Measurements from ENCODE around the gene ARMS2.

The ARMS2 gene

DNA sequence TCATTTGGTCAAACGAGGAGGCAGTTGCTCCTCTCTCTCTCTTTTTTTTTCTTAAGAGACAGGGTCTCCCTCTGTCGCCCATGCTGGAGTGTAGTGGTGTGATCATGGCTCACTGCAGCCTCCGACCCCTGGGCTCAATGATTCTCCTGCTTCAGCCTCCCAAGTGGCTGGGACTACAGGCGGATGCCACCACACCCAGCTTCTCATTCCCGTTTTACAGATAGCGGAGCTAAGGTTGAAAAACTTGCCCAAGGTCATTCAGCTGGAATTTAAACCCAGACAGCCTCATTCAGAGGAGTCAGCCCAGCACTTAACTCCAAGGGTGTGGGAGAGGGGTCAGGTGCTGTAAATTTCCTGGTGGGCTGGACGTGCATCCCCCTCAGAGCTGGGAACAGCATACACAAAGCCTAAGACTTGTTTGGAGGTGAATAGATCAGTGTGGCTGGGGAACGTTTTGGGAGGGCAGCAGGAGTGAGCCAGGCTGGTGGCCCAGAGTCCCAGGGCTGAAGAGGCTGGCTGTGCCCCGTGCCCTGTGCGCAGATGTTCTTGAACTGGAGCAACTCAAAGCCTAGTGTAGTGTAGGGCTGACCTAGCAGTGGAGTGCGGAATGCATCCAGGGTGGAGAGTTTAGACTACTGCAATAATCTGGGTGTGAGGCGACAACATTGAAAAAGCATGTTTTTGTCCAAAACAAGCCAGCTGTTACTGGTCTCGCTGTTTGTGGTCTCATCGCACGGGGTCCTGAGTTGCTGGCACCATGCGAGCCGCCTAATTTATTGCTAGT is 9.2 kb downstream of the ARMS2 start:
- H3K9ac ChIP-seq (ENCODE audit: low read depth, low read length) = no peak overlapping the region
- no peak for TF ChIP-seq EZH2 (IDR thresholded peaks at IDR 0.05; ENCODE audit: borderline replicate concordance, low read depth, low read length, severe bottlenecking)
- TF ChIP-seq, protein P1, sequence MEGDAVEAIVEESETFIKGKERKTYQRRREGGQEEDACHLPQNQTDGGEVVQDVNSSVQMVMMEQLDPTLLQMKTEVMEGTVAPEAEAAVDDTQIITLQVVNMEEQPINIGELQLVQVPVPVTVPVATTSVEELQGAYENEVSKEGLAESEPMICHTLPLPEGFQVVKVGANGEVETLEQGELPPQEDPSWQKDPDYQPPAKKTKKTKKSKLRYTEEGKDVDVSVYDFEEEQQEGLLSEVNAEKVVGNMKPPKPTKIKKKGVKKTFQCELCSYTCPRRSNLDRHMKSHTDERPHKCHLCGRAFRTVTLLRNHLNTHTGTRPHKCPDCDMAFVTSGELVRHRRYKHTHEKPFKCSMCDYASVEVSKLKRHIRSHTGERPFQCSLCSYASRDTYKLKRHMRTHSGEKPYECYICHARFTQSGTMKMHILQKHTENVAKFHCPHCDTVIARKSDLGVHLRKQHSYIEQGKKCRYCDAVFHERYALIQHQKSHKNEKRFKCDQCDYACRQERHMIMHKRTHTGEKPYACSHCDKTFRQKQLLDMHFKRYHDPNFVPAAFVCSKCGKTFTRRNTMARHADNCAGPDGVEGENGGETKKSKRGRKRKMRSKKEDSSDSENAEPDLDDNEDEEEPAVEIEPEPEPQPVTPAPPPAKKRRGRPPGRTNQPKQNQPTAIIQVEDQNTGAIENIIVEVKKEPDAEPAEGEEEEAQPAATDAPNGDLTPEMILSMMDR (IDR thresholded peaks at IDR 0.05; ENCODE audit: borderline replicate concordance, extremely low read depth, low read length, poor library complexity, severe bottlenecking) = no peak

DNA sequence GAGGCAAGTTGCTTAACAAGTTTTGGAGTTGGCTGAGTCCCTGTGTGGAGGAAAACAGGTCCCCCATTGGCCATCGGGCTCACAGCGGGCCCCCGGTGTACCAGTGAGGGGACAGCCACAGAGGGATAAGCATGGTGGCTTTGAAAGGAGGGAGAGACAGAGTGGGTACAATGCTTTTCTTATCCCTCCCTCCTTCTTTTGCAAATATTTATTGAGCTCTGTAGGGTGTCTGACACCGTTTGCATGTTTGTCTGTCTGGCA is 9.7 kb downstream of the ARMS2 start:
- Histone ChIP-seq H3K4me2 (ENCODE audit: insufficient read depth, low read length) (no peak overlapping the region), H3K79me2 (ENCODE audit: insufficient read depth, low read length) (no peaks in the 10 kb centered on the region), H4K20me1 (ENCODE audit: insufficient read depth, low read length) (no peaks in the 10 kb centered on the region), H3K9me3 (ENCODE audit: insufficient read depth, low read length, severe bottlenecking) (no peaks in the 10 kb centered on the region), H3K36me3 (ENCODE audit: insufficient read depth, low read length) (no peaks in the 10 kb centered on the region), H3K27ac (ENCODE audit: low read length) (no peak overlapping the region), H3K4me1 (ENCODE audit: insufficient read depth, low read length) (no peaks in the 10 kb centered on the region), H3K9ac (ENCODE audit: low read depth, low read length) (no peak overlapping the region), H2AFZ (ENCODE audit: low read depth, low read length) (no peak overlapping the region), H3K27me3 (ENCODE audit: insufficient read depth, low read length, poor library complexity) (peaks cover 3% of the 10 kb centered on the region), H3K4me3 (ENCODE audit: low read depth in 1 of 2, low read length in 2 of 2) (no peak overlapping the region)
- no peak for ATAC-seq (ENCODE audit: insufficient read depth, low read depth)
- TF ChIP-seq, protein P1 (IDR thresholded peaks at IDR 0.05; ENCODE audit: borderline replicate concordance, extremely low read depth, low read length, poor library complexity, severe bottlenecking) = no peak
- TF ChIP-seq EZH2 (IDR thresholded peaks at IDR 0.05; ENCODE audit: borderline replicate concordance, low read depth, low read length, severe bottlenecking) = no peak
- DNase-seq = no peak

More for the DNA sequence above, 9.2 kb downstream of the ARMS2 start:
- no peak for DNase-seq
- H3K27ac ChIP-seq (ENCODE audit: low read length) = no peak overlapping the region
- no peaks in the 10 kb centered on the region for H3K79me2 ChIP-seq (ENCODE audit: insufficient read depth, low read length)
- ATAC-seq (ENCODE audit: insufficient read depth, low read depth) = no peak
- H3K36me3 ChIP-seq (ENCODE audit: insufficient read depth, low read length) = no peaks in the 10 kb centered on the region
- no peak overlapping the region for H2AFZ ChIP-seq (ENCODE audit: low read depth, low read length)
- no peaks in the 10 kb centered on the region for H3K4me1 ChIP-seq (ENCODE audit: insufficient read depth, low read length)
- H3K4me2 ChIP-seq (ENCODE audit: insufficient read depth, low read length) = no peak overlapping the region
- no peaks in the 10 kb centered on the region for H4K20me1 ChIP-seq (ENCODE audit: insufficient read depth, low read length)
- peaks cover 3% of the 10 kb centered on the region for H3K27me3 ChIP-seq (ENCODE audit: insufficient read depth, low read length, poor library complexity)
- H3K9me3 ChIP-seq (ENCODE audit: insufficient read depth, low read length, severe bottlenecking) = no peaks in the 10 kb centered on the region
- no peak overlapping the region for H3K4me3 ChIP-seq (ENCODE audit: low read depth in 1 of 2, low read length in 2 of 2)

DNA sequence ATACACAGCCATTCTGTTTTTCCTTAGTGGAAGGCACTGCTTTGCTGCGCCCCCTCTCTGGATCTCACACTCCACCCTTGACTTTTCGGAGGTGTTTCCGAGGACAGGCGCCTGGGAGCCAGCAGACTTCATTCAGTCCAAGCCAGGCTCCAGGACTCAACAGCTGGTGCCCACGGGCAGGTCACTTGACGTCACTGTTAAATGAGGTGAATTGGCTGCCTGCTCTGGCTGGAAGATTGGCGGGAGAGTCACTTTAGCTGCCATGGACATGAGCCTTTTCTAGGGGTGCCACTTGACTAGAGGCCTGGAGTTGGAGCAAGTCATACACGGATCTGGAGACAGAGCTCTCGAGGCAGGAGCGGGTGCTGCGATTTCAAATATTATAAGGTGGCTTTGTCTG is 10.1 kb downstream of the ARMS2 start:
- no peak overlapping the region for H3K4me3 ChIP-seq (ENCODE audit: low read depth in 1 of 2, low read length in 2 of 2)
- no peaks in the 10 kb centered on the region for H3K36me3 ChIP-seq (ENCODE audit: insufficient read depth, low read length)
- TF ChIP-seq, protein P1 (IDR thresholded peaks at IDR 0.05; ENCODE audit: borderline replicate concordance, extremely low read depth, low read length, poor library complexity, severe bottlenecking) = no peak
- TF ChIP-seq EZH2 (IDR thresholded peaks at IDR 0.05; ENCODE audit: borderline replicate concordance, low read depth, low read length, severe bottlenecking) = no peak
- peaks cover 6% of the 10 kb centered on the region for H3K27me3 ChIP-seq (ENCODE audit: insufficient read depth, low read length, poor library complexity)
- H3K9ac ChIP-seq (ENCODE audit: low read depth, low read length) = no peak overlapping the region
- H2AFZ ChIP-seq (ENCODE audit: low read depth, low read length) = no peak overlapping the region
- no peak overlapping the region for H3K4me2 ChIP-seq (ENCODE audit: insufficient read depth, low read length)
- H3K4me1 ChIP-seq (ENCODE audit: insufficient read depth, low read length) = no peaks in the 10 kb centered on the region
- H3K9me3 ChIP-seq (ENCODE audit: insufficient read depth, low read length, severe bottlenecking) = no peaks in the 10 kb centered on the region
- H4K20me1 ChIP-seq (ENCODE audit: insufficient read depth, low read length) = no peaks in the 10 kb centered on the region
- H3K27ac ChIP-seq (ENCODE audit: low read length) = no peak overlapping the region
- H3K79me2 ChIP-seq (ENCODE audit: insufficient read depth, low read length) = no peaks in the 10 kb centered on the region
- DNase-seq (no peak), ATAC-seq (ENCODE audit: insufficient read depth, low read depth) (no peak)
